Nephron (organoid): ENCODE measurements around the gene RNF128.

Experiments used
- H3K27ac Mint-ChIP-seq, 3 experiments: 2 replicates each; pipeline ENCODE4 v1.8.0; 2020; ENCODE audit warnings: mixed read lengths in 3 of 3, mild to moderate bottlenecking in 2 of 3, moderate library complexity in 1 of 3
- H3K27me3 Mint-ChIP-seq: 2 replicates; pipeline ENCODE4 v1.8.0; 2021; ENCODE audit warnings: low read depth, mild to moderate bottlenecking, moderate library complexity, mixed read lengths
- H3K36me3 Mint-ChIP-seq: 2 replicates; pipeline ENCODE4 v1.8.0; 2020; ENCODE audit warnings: low read depth, mixed read lengths
- H3K4me1 Mint-ChIP-seq: 2 replicates; pipeline ENCODE4 v1.8.0; 2020; ENCODE audit warnings: mixed read lengths
- H3K4me3 Mint-ChIP-seq, 3 experiments: 2 replicates each; pipeline ENCODE4 v1.8.0; 2020; ENCODE audit warnings: mild to moderate bottlenecking in 3 of 3, mixed read lengths in 3 of 3, moderate library complexity in 2 of 3
- H3K9me3 Mint-ChIP-seq: 2 replicates; pipeline ENCODE4 v1.8.0; 2020; ENCODE audit warnings: mixed read lengths
- CTCF ChIP-seq, 3 experiments: fragments of 200-600 bp; sonication (generic); IDR thresholded peaks; one replicate each; pipeline ENCODE4 v1.5.0; 2021; ENCODE audit warnings: antibody characterized with exemption in 3 of 3; ENCODE audit not compliant: unreplicated experiment in 3 of 3

Gene RNF128

GRCh38 chrX:106716004-106716403 lies 10.5 kb upstream of the RNF128 start:
- no peaks in the 10 kb centered on the region for H3K9me3 Mint-ChIP-seq
- H3K27ac Mint-ChIP-seq: peak overlapping the region in 1 of 3 experiments; percentile 24
- TF ChIP-seq CTCF (IDR thresholded peaks at IDR 0.05; ENCODE audit: unreplicated experiment in 3 of 3): no peak

GRCh38 chrX:106716463-106716862 lies 10.0 kb upstream of the RNF128 start:
- peak overlapping the region in 1 of 3 experiments; percentile 24 for H3K27ac Mint-ChIP-seq
- TF ChIP-seq CTCF (IDR thresholded peaks at IDR 0.05; ENCODE audit: unreplicated experiment in 3 of 3): no peak
- H3K4me1 Mint-ChIP-seq: no peaks in the 10 kb centered on the region
- H3K27me3 Mint-ChIP-seq: no peaks in the 10 kb centered on the region
- H3K9me3 Mint-ChIP-seq: no peaks in the 10 kb centered on the region
- H3K36me3 Mint-ChIP-seq: no peaks in the 10 kb centered on the region
- H3K4me3 Mint-ChIP-seq: no peak overlapping the region

More at GRCh38 chrX:106716004-106716403, 10.5 kb upstream of the RNF128 start:
- H3K4me1 Mint-ChIP-seq: no peaks in the 10 kb centered on the region
- no peaks in the 10 kb centered on the region for H3K36me3 Mint-ChIP-seq
- no peaks in the 10 kb centered on the region for H3K27me3 Mint-ChIP-seq
- H3K4me3 Mint-ChIP-seq: no peak overlapping the region

GRCh38 chrX:106718709-106719108 lies 7.8 kb upstream of the RNF128 start:
- Mint-ChIP-seq H3K4me1 (no peaks in the 10 kb centered on the region), H3K27ac (no peak overlapping the region), H3K9me3 (no peaks in the 10 kb centered on the region), H3K36me3 (no peaks in the 10 kb centered on the region), H3K27me3 (peaks cover 13% of the 10 kb centered on the region), H3K4me3 (no peak overlapping the region)
- no peak for TF ChIP-seq CTCF (IDR thresholded peaks at IDR 0.05; ENCODE audit: unreplicated experiment in 3 of 3)

- no peaks in the 10 kb centered on the region for H3K4me1 Mint-ChIP-seq
- TF ChIP-seq CTCF (IDR thresholded peaks at IDR 0.05; ENCODE audit: unreplicated experiment in 3 of 3): no peak
- H3K9me3 Mint-ChIP-seq: peaks cover 9% of the 10 kb centered on the region
- H3K27ac Mint-ChIP-seq: no peak overlapping the region
- H3K36me3 Mint-ChIP-seq: no peaks in the 10 kb centered on the region
- peak overlapping the region; percentile 80 to 85 (median 81) for H3K4me3 Mint-ChIP-seq
- H3K27me3 Mint-ChIP-seq: peaks cover 65% of the 10 kb centered on the region
Measured at GRCh38 chrX:106725931-106726330, 570 bp upstream of the RNF128 start.

- Mint-ChIP-seq H3K27ac (no peak overlapping the region), H3K4me1 (no peaks in the 10 kb centered on the region), H3K4me3 (peak overlapping the region in 2 of 3 experiments; percentile 7 to 81), H3K36me3 (no peaks in the 10 kb centered on the region), H3K27me3 (peaks cover 55% of the 10 kb centered on the region), H3K9me3 (peaks cover 9% of the 10 kb centered on the region)
- TF ChIP-seq CTCF (IDR thresholded peaks at IDR 0.05; ENCODE audit: unreplicated experiment in 3 of 3): no peak
Measured at GRCh38 chrX:106728337-106728736, 1.8 kb downstream of the RNF128 start.

GRCh38 chrX:106730401-106730800 lies 3.9 kb downstream of the RNF128 start:
- Mint-ChIP-seq H3K9me3 (peaks cover 3% of the 10 kb centered on the region), H3K36me3 (no peaks in the 10 kb centered on the region), H3K27ac (no peak overlapping the region), H3K4me3 (no peak overlapping the region), H3K27me3 (peaks cover 36% of the 10 kb centered on the region), H3K4me1 (no peaks in the 10 kb centered on the region)
- TF ChIP-seq CTCF (IDR thresholded peaks at IDR 0.05; ENCODE audit: unreplicated experiment in 3 of 3): no peak
